GM18951 (cell line): ENCODE results near the gene GABBR2.

Experiments used
- POLR2A ChIP-seq: IDR thresholded peaks from 4 replicates; pipeline ENCODE4 v1.6.1; 2011; ENCODE audit warnings: mild to moderate bottlenecking; ENCODE audit not compliant: insufficient read length, insufficient read depth; ENCODE audit errors: extremely low read depth
- in situ Hi-C: fragments of 300-500 bp; cut with MboI; formaldehyde crosslinking; loops from one replicate; pipeline ENCODE4 v1.12.0; 2022; ENCODE audit warnings: low sequenced_read_pairs, mixed read lengths, inconsistent platforms; ENCODE audit not compliant: unreplicated experiment

The GABBR2 gene

GRCh38 chr9:98254228-98255060 lies 454.3 kb downstream of the GABBR2 start:
- in situ Hi-C loops: no loop called here
- TF ChIP-seq POLR2A: no peak

GRCh38 chr9:98253565-98253964 lies 455.2 kb downstream of the GABBR2 start:
- in situ Hi-C loops: no loop called here
- no peak for TF ChIP-seq POLR2A

GRCh38 chr9:98251551-98251950 lies 457.2 kb downstream of the GABBR2 start:
- in situ Hi-C loops: no loop called here
- TF ChIP-seq POLR2A: no peak

- no peak for TF ChIP-seq POLR2A
- in situ Hi-C loops: no loop called here
Observed at GRCh38 chr9:98249771-98250170, 459.0 kb downstream of the GABBR2 start.

- in situ Hi-C loops: no loop called here
- TF ChIP-seq POLR2A: no peak
Observed at GRCh38 chr9:98248737-98249474, 459.8 kb downstream of the GABBR2 start.

- in situ Hi-C loops: no loop called here
Observed at GRCh38 chr9:98247831-98248657, 460.7 kb downstream of the GABBR2 start.

GRCh38 chr9:98242426-98242825 lies 466.3 kb downstream of the GABBR2 start:
- in situ Hi-C loops: no loop called here
- no peak for TF ChIP-seq POLR2A

More at GRCh38 chr9:98247831-98248657, 460.7 kb downstream of the GABBR2 start:
- TF ChIP-seq POLR2A: no peak

- in situ Hi-C loops: no loop called here
- no peak for TF ChIP-seq POLR2A
Observed at GRCh38 chr9:98241357-98242300, 467.1 kb downstream of the GABBR2 start.

- in situ Hi-C loops: no loop called here
- no peak for TF ChIP-seq POLR2A
Observed at GRCh38 chr9:98240475-98240874, 468.3 kb downstream of the GABBR2 start.
